WTC11 (cell line): ENCODE results near the gene TRMT44. TPM values are rescaled to one million over a fixed set of nuclear protein-coding genes. Genes with fewer than 3 reads are reported as not detected.

ENCODE experiments used
- ATAC-seq: fragments of 200-7000 bp; cut with Tn5 transposase; 2 replicates; pipeline ENCODE4 v1.10.0; 2021; ENCODE audit warnings: mild to moderate bottlenecking, moderate library complexity
- CTCF ChIA-PET: fragments of 300-600 bp; sonication (Branson Sonifier 250); formaldehyde crosslinking; loops from one replicate; lab custom pipeline; 2021; ENCODE audit warnings: antibody characterized with exemption; lab: Charles Lee
- POLR2A ChIA-PET: fragments of 350-600 bp; sonication (Branson Sonifier 250); formaldehyde crosslinking; loops from one replicate; lab custom pipeline; 2021; ENCODE audit warnings: antibody characterized with exemption; lab: Charles Lee
- DNase-seq: peaks from one replicate; pipeline ENCODE4 v3.0.0; 2021; ENCODE audit warnings: low spot score
- H3K27ac Mint-ChIP-seq: 2 replicates; pipeline ENCODE4 v1.8.0; 2021; ENCODE audit warnings: mixed read lengths
- H3K27me3 Mint-ChIP-seq: 2 replicates; pipeline ENCODE4 v1.8.0; 2021; ENCODE audit warnings: low read depth, mild to moderate bottlenecking, moderate library complexity, mixed read lengths
- H3K36me3 Mint-ChIP-seq: 2 replicates; pipeline ENCODE4 v1.8.0; 2021; ENCODE audit warnings: mixed read lengths
- H3K4me1 Mint-ChIP-seq: 2 replicates; pipeline ENCODE4 v1.8.0; 2022; ENCODE audit warnings: mixed read lengths
- H3K4me3 Mint-ChIP-seq: 2 replicates; pipeline ENCODE4 v1.8.0; 2021; ENCODE audit warnings: mild to moderate bottlenecking, moderate library complexity, mixed read lengths
- H3K9me3 Mint-ChIP-seq: 2 replicates; pipeline ENCODE4 v1.8.0; 2021; ENCODE audit warnings: mixed read lengths
- FOXK1 ChIP-seq: sonication (generic); formaldehyde crosslinking; IDR thresholded peaks from 2 replicates; pipeline ENCODE4 v1.8.0; 2022; ENCODE audit warnings: mild to moderate bottlenecking, moderate library complexity, missing genetic modification reagents
- FOXP1 ChIP-seq: sonication (generic); formaldehyde crosslinking; IDR thresholded peaks from 2 replicates; pipeline ENCODE4 v1.8.0; 2022; ENCODE audit warnings: missing genetic modification reagents, mild to moderate bottlenecking, moderate library complexity, borderline replicate concordance
- HMGA2 ChIP-seq: fragments of 250-450 bp; sonication (Bioruptor Pico); IDR thresholded peaks from 2 replicates; pipeline ENCODE4 v1.4.0; 2021; ENCODE audit warnings: mild to moderate bottlenecking, moderate library complexity
- NFYB ChIP-seq: sonication (generic); formaldehyde crosslinking; conservative IDR thresholded peaks from 2 replicates; pipeline ENCODE4 v1.8.0; 2022; ENCODE audit warnings: low read depth, missing genetic modification reagents
- PRRX2 ChIP-seq: fragments of 250-450 bp; sonication (Bioruptor Pico); IDR thresholded peaks from 2 replicates; pipeline ENCODE4 v1.8.0; 2021; ENCODE audit warnings: mild to moderate bottlenecking
- TEAD1 ChIP-seq: sonication (generic); formaldehyde crosslinking; IDR thresholded peaks from 2 replicates; pipeline ENCODE4 v1.8.0; 2022; ENCODE audit warnings: mild to moderate bottlenecking, missing genetic modification reagents
- ZNF219 ChIP-seq: sonication (generic); formaldehyde crosslinking; IDR thresholded peaks from 2 replicates; pipeline ENCODE4 v1.8.0; 2023; ENCODE audit warnings: missing genetic modification reagents, mild to moderate bottlenecking, borderline replicate concordance
- total RNA-seq: library from RNA; stranded (reverse); gene quantifications from 3 replicates; pipeline ENCODE4 v1.2.3, GENCODE V29; 2021
- TF ChIP-seq, protein P1 (sequence below): sonication (generic); formaldehyde crosslinking; IDR thresholded peaks from 2 replicates; pipeline ENCODE4 v1.8.0; 2022; ENCODE audit warnings: missing genetic modification reagents
- TF ChIP-seq, protein P2 (sequence below): sonication (generic); formaldehyde crosslinking; IDR thresholded peaks from 2 replicates; pipeline ENCODE4 v1.8.1; 2022; ENCODE audit warnings: missing genetic modification reagents, borderline replicate concordance
- TF ChIP-seq, protein P3 (sequence below): fragments of 250-450 bp; sonication (Bioruptor Pico); IDR thresholded peaks from 2 replicates; pipeline ENCODE4 v1.9.0; 2021; ENCODE audit warnings: mild to moderate bottlenecking, borderline replicate concordance
- TF ChIP-seq, protein P4 (sequence below): fragments of 250-450 bp; sonication (Bioruptor Pico); IDR thresholded peaks from 2 replicates; pipeline ENCODE4 v1.9.0; 2021; ENCODE audit warnings: moderate library complexity, mild to moderate bottlenecking, inconsistent platforms, borderline replicate concordance
- TF ChIP-seq, protein P5 (sequence below): sonication (generic); formaldehyde crosslinking; IDR thresholded peaks from 2 replicates; pipeline ENCODE4 v1.8.0; 2022; ENCODE audit warnings: mild to moderate bottlenecking, missing genetic modification reagents
- TF ChIP-seq, protein P6 (sequence below): sonication (generic); formaldehyde crosslinking; IDR thresholded peaks from 2 replicates; pipeline ENCODE4 v1.8.0; 2022; ENCODE audit warnings: mild to moderate bottlenecking, missing genetic modification reagents

The TRMT44 gene
- total RNA-seq, 1 experiment from 2014 or later: 28.4 TPM

DNA sequence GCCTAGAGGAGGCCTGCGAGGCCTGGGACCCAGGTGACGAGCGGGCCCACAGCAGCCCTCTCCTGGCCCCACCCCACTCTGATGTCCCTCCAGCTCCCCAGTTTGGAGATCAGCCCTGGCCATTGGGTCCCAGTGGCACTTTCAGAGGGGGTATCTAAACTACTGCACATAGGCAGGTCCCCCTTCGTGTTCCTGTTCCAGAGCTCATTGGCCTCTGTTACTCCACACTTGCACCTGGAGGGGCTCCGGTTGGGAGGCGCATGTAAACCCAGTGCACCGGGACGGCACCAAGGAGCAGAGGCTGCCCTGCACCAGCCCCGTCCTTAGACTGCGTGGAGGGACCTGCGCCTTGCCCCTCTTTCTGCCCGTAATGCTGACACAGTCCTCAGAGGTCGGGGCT is 34.3 kb downstream of the TRMT44 start (continued):
- TF ChIP-seq NFYB (CRISPR knock-in tag) (no peak), FOXK1 (CRISPR knock-in tag) (no peak), FOXP1 (CRISPR knock-in tag) (no peak)
- TF ChIP-seq, protein P1, sequence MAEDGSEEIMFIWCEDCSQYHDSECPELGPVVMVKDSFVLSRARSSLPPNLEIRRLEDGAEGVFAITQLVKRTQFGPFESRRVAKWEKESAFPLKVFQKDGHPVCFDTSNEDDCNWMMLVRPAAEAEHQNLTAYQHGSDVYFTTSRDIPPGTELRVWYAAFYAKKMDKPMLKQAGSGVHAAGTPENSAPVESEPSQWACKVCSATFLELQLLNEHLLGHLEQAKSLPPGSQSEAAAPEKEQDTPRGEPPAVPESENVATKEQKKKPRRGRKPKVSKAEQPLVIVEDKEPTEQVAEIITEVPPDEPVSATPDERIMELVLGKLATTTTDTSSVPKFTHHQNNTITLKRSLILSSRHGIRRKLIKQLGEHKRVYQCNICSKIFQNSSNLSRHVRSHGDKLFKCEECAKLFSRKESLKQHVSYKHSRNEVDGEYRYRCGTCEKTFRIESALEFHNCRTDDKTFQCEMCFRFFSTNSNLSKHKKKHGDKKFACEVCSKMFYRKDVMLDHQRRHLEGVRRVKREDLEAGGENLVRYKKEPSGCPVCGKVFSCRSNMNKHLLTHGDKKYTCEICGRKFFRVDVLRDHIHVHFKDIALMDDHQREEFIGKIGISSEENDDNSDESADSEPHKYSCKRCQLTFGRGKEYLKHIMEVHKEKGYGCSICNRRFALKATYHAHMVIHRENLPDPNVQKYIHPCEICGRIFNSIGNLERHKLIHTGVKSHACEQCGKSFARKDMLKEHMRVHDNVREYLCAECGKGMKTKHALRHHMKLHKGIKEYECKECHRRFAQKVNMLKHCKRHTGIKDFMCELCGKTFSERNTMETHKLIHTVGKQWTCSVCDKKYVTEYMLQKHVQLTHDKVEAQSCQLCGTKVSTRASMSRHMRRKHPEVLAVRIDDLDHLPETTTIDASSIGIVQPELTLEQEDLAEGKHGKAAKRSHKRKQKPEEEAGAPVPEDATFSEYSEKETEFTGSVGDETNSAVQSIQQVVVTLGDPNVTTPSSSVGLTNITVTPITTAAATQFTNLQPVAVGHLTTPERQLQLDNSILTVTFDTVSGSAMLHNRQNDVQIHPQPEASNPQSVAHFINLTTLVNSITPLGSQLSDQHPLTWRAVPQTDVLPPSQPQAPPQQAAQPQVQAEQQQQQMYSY (CRISPR knock-in tag): no peak
- TF ChIP-seq, protein P2, sequence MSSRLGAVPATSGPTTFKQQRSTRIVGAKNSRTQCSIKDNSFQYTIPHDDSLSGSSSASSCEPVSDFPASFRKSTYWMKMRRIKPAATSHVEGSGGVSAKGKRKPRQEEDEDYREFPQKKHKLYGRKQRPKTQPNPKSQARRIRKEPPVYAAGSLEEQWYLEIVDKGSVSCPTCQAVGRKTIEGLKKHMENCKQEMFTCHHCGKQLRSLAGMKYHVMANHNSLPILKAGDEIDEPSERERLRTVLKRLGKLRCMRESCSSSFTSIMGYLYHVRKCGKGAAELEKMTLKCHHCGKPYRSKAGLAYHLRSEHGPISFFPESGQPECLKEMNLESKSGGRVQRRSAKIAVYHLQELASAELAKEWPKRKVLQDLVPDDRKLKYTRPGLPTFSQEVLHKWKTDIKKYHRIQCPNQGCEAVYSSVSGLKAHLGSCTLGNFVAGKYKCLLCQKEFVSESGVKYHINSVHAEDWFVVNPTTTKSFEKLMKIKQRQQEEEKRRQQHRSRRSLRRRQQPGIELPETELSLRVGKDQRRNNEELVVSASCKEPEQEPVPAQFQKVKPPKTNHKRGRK (CRISPR knock-in tag): no peak
- TF ChIP-seq, protein P3, sequence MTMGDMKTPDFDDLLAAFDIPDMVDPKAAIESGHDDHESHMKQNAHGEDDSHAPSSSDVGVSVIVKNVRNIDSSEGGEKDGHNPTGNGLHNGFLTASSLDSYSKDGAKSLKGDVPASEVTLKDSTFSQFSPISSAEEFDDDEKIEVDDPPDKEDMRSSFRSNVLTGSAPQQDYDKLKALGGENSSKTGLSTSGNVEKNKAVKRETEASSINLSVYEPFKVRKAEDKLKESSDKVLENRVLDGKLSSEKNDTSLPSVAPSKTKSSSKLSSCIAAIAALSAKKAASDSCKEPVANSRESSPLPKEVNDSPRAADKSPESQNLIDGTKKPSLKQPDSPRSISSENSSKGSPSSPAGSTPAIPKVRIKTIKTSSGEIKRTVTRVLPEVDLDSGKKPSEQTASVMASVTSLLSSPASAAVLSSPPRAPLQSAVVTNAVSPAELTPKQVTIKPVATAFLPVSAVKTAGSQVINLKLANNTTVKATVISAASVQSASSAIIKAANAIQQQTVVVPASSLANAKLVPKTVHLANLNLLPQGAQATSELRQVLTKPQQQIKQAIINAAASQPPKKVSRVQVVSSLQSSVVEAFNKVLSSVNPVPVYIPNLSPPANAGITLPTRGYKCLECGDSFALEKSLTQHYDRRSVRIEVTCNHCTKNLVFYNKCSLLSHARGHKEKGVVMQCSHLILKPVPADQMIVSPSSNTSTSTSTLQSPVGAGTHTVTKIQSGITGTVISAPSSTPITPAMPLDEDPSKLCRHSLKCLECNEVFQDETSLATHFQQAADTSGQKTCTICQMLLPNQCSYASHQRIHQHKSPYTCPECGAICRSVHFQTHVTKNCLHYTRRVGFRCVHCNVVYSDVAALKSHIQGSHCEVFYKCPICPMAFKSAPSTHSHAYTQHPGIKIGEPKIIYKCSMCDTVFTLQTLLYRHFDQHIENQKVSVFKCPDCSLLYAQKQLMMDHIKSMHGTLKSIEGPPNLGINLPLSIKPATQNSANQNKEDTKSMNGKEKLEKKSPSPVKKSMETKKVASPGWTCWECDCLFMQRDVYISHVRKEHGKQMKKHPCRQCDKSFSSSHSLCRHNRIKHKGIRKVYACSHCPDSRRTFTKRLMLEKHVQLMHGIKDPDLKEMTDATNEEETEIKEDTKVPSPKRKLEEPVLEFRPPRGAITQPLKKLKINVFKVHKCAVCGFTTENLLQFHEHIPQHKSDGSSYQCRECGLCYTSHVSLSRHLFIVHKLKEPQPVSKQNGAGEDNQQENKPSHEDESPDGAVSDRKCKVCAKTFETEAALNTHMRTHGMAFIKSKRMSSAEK: no peak

DNA sequence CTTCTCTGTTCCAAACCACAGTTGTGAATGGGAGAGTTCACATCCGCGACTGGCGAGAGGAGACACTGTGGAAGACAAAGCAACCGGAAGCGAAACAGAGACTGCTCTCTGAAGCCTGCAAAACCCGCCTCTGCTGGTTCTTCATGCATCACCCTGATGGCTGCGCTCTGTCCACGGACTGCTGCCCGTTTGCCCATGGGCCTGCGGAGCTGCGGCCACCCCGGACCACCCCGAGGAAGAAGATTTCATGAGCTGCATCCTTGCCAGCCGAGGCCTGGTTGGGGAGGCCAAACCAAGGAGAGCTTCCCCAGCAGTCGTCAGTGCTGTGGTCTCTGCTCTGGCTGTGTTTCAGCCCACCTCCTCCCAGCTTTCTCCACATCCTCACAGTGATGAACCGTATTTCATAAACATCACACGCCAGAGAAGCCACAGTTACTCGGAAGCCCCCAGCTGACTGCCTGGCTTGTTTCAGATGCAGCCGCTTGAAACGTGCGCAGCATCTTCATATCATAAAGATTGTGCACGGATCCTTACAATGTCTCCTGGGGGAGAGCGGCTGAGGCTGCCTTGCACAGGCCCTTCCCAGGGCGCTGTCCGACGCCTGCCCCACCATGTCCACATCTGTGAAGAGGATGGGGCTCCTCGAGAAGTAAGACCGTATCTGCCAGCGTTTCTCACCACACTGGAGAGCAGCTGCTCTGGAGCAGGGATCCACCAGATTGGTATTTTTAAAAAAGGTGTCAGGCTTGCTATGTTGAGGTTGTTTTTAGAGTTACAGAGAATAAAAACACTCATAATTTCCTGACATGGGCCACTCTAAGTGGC is 35.4 kb downstream of the TRMT44 start:
- Mint-ChIP-seq H3K9me3 (no peaks in the 10 kb centered on the region), H3K27ac (no peak overlapping the region), H3K4me3 (no peak overlapping the region)
- POLR2A ChIA-PET: no interaction called here
- no peak for DNase-seq
- CTCF ChIA-PET: no interaction called here
- TF ChIP-seq, protein P4, sequence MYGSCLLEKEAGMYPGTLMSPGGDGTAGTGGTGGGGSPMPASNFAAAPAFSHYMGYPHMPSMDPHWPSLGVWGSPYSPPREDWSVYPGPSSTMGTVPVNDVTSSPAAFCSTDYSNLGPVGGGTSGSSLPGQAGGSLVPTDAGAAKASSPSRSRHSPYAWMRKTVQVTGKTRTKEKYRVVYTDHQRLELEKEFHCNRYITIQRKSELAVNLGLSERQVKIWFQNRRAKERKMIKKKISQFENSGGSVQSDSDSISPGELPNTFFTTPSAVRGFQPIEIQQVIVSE (CRISPR knock-in tag): no peak
- TF ChIP-seq TEAD1 (CRISPR knock-in tag) (no peak), PRRX2 (CRISPR knock-in tag) (no peak), ZNF219 (no peak), HMGA2 (CRISPR knock-in tag) (no peak)
- TF ChIP-seq, protein P5, sequence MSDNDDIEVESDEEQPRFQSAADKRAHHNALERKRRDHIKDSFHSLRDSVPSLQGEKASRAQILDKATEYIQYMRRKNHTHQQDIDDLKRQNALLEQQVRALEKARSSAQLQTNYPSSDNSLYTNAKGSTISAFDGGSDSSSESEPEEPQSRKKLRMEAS (CRISPR knock-in tag): no peak
- TF ChIP-seq, protein P6, sequence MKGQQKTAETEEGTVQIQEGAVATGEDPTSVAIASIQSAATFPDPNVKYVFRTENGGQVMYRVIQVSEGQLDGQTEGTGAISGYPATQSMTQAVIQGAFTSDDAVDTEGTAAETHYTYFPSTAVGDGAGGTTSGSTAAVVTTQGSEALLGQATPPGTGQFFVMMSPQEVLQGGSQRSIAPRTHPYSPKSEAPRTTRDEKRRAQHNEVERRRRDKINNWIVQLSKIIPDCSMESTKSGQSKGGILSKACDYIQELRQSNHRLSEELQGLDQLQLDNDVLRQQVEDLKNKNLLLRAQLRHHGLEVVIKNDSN: no peak
- TF ChIP-seq, all 79 proteins: peak for 0
- ATAC-seq: no peak
- no peaks in the 10 kb centered on the region for H3K27me3 Mint-ChIP-seq
- peaks cover 10% of the 10 kb centered on the region for H3K4me1 Mint-ChIP-seq
- H3K36me3 Mint-ChIP-seq: peaks cover 17% of the 10 kb centered on the region
